K562 (cell line): ENCODE data around the gene TTLL10. TPM values are rescaled to one million over a fixed set of nuclear protein-coding genes. Genes with fewer than 3 reads are reported as not detected.
A peak's percentile ranks its signal among the peaks of the same experiment; 100 is the strongest.

ENCODE experiments used
- ATAC-seq: fragments of 200-7000 bp; cut with Tn5 transposase; 3 replicates; pipeline ENCODE4 v1.9.1; 2020; ENCODE audit warnings: moderate library complexity
- BruUV-seq: library from RNA; stranded (reverse); fragments of 400-500 nt; replicated peaks from 2 replicates; lab custom pipeline; 2021; lab: Mats Ljungman, UMichigan
- CTCF ChIA-PET: fragments of 300-600 bp; formaldehyde crosslinking; extraction: SDS; loops from one replicate; lab custom pipeline; 2021; ENCODE audit warnings: low intra/inter-chr PET ratio; lab: Yijun Ruan, JAX
- POLR2A ChIA-PET: fragments of 300-600, 350-650 bp; sonication (Branson Sonifier 250); formaldehyde crosslinking; extraction: SDS; loops from one replicate; lab custom pipeline; 2021; ENCODE audit warnings: antibody characterized with exemption, inconsistent platforms; lab: Yijun Ruan, JAX
- DNase-seq, 4 experiments: peaks; one replicate each; pipeline versions ENCODE4 v3.0.0 to v3.0.0-alpha.2; 2011 to 2018; ENCODE audit warnings: low spot score in 3 of 4, mixed read lengths in 3 of 4; ENCODE audit errors: extremely low read depth in 1 of 4
- FAIRE-seq: peaks from 2 replicates; lab custom pipeline; 2011; peaks lifted over from hg19 to GRCh38; lab: Jason Lieb, UNC
- H2AFZ ChIP-seq: 2 replicates; pipeline ENCODE4 v1.6.0; 2011; ENCODE audit warnings: low read depth, low read length, control low read depth, inconsistent platforms
- H3K27ac ChIP-seq: fragments of 200-600 bp; 3 replicates; pipeline ENCODE4 v1.8.0; 2011; ENCODE audit warnings: low read depth, mild to moderate bottlenecking, control low read depth, inconsistent platforms, low read length, moderate library complexity, mixed read lengths; ENCODE audit errors: extremely low read depth
- H3K27me3 ChIP-seq, 2 experiments: fragments of 300-600 bp in 1 of 2; 2 replicates in 1 of 2; 3 replicates in 1 of 2; pipeline versions ENCODE4 v1.6.0 to v1.8.0; 2011; ENCODE audit warnings: inconsistent platforms in 2 of 2, low read length in 2 of 2, mild to moderate bottlenecking in 1 of 2, mixed read lengths in 1 of 2, moderate library complexity in 1 of 2; ENCODE audit not compliant: control insufficient read depth in 2 of 2, insufficient read depth in 2 of 2
- H3K36me3 ChIP-seq: fragments of 300-600 bp; 3 replicates; pipeline ENCODE4 v1.8.0; 2011; ENCODE audit warnings: mild to moderate bottlenecking, low read length, inconsistent platforms; ENCODE audit not compliant: control insufficient read depth, insufficient read depth
- H3K4me1 ChIP-seq, 2 experiments: fragments of 200-600 bp in 1 of 2; replicated peaks in 1 of 2; 2 replicates in 1 of 2; 3 replicates in 1 of 2; pipeline versions ENCODE4 v1.5.1 to v1.8.0; 2011; ENCODE audit warnings: inconsistent platforms in 2 of 2, low read length in 2 of 2, mild to moderate bottlenecking in 1 of 2, mixed read lengths in 1 of 2, moderate library complexity in 1 of 2; ENCODE audit not compliant: control insufficient read depth in 2 of 2, insufficient read depth in 2 of 2
- H3K4me2 ChIP-seq: 2 replicates; pipeline ENCODE4 v1.6.1; 2011; ENCODE audit warnings: low read length, control low read depth, inconsistent platforms, mixed read lengths; ENCODE audit not compliant: insufficient read depth
- H3K4me3 ChIP-seq: fragments of 200-600 bp; sonication (generic), shearing (Covaris generic); 2 replicates; pipeline ENCODE4 v1.5.1; 2016; ENCODE audit warnings: control low read depth, inconsistent platforms
- H3K79me2 ChIP-seq: fragments of 200-600 bp; 3 replicates; pipeline ENCODE4 v1.8.0; 2011; ENCODE audit warnings: low read length, inconsistent platforms; ENCODE audit not compliant: control insufficient read depth, insufficient read depth
- H3K9ac ChIP-seq, 2 experiments: 2 replicates each; pipeline versions ENCODE4 v1.6.0 to v1.6.1; 2011; ENCODE audit warnings: low read depth in 2 of 2, low read length in 2 of 2, control low read depth in 1 of 2, inconsistent platforms in 1 of 2, mild to moderate bottlenecking in 1 of 2, mixed read lengths in 1 of 2; ENCODE audit not compliant: insufficient read depth in 1 of 2
- H3K9me1 ChIP-seq: one replicate; pipeline ENCODE4 v1.6.0; 2011; ENCODE audit warnings: inconsistent platforms, mild to moderate bottlenecking, low read length, moderate library complexity; ENCODE audit not compliant: control insufficient read depth, insufficient read depth
- H3K9me3 ChIP-seq: replicated peaks from 2 replicates; pipeline ENCODE4 v1.5.1; 2011; ENCODE audit warnings: low read depth, low read length, inconsistent platforms; ENCODE audit not compliant: control insufficient read depth, insufficient read depth
- H4K20me1 ChIP-seq: replicated peaks from 2 replicates; pipeline ENCODE4 v1.6.1; 2011; ENCODE audit warnings: low read length, inconsistent platforms, mixed read lengths; ENCODE audit not compliant: control insufficient read depth, insufficient read depth
- ASH1L ChIP-seq: fragments of 450-650 bp; IDR thresholded peaks from 2 replicates; pipeline ENCODE4 v1.6.1; 2018; ENCODE audit warnings: borderline replicate concordance, mild to moderate bottlenecking, low read depth; ENCODE audit not compliant: partially characterized antibody
- CAMTA2 ChIP-seq: fragments of 250-450 bp; sonication (Bioruptor Pico); conservative IDR thresholded peaks from 2 replicates; pipeline ENCODE4 v1.5.1; 2022
- CBX8 ChIP-seq: fragments of 200-600 bp; sonication (generic); IDR thresholded peaks from 2 replicates; pipeline ENCODE4 v1.6.1; 2012; ENCODE audit warnings: borderline replicate concordance, mixed run types, low read depth, mild to moderate bottlenecking, moderate library complexity, mixed read lengths, low read length, control low read depth, inconsistent platforms; ENCODE audit not compliant: poor library complexity, severe bottlenecking; ENCODE audit errors: extremely low read depth
- CC2D1A ChIP-seq: fragments of 450-650 bp; IDR thresholded peaks from 2 replicates; pipeline ENCODE4 v1.6.1; 2017; ENCODE audit warnings: mild to moderate bottlenecking
- CHD4 ChIP-seq: fragments of 200-600 bp; sonication (generic); IDR thresholded peaks from 3 replicates; pipeline ENCODE4 v1.6.1; 2012; ENCODE audit warnings: low read depth, mild to moderate bottlenecking, mixed read lengths, low read length, inconsistent platforms; ENCODE audit not compliant: insufficient read depth, insufficient replicate concordance, poor library complexity, severe bottlenecking
- EP400 ChIP-seq: fragments of 450-650 bp; IDR thresholded peaks from 2 replicates; pipeline ENCODE4 v1.6.1; 2017; ENCODE audit warnings: antibody characterized with exemption, mild to moderate bottlenecking, moderate library complexity
- ETV5 ChIP-seq: sonication (generic); formaldehyde crosslinking; IDR thresholded peaks from 2 replicates; pipeline ENCODE4 v1.4.0; 2020; ENCODE audit warnings: low read depth, mild to moderate bottlenecking, missing genetic modification reagents
- HMG20A ChIP-seq: fragments of 450-650 bp; formaldehyde crosslinking; conservative IDR thresholded peaks from 2 replicates; pipeline ENCODE4 v1.4.0; 2020; ENCODE audit warnings: mild to moderate bottlenecking, mixed read lengths
- NFYB ChIP-seq: IDR thresholded peaks from 2 replicates; pipeline ENCODE4 v1.6.1; 2011; ENCODE audit warnings: mild to moderate bottlenecking, moderate library complexity; ENCODE audit not compliant: insufficient read length; ENCODE audit errors: extremely low read depth
- NR3C1 ChIP-seq: sonication (generic); formaldehyde crosslinking; IDR thresholded peaks from 2 replicates; pipeline ENCODE4 v1.8.1; 2022; ENCODE audit warnings: missing genetic modification reagents
- PHB2 ChIP-seq: fragments of 450-650 bp; IDR thresholded peaks from 2 replicates; pipeline ENCODE4 v1.6.1; 2017; ENCODE audit warnings: low read depth
- RFX1 ChIP-seq: fragments of 450-650 bp; IDR thresholded peaks from 2 replicates; pipeline ENCODE4 v1.6.1; 2016; ENCODE audit warnings: mild to moderate bottlenecking, moderate library complexity
- SRSF7 ChIP-seq: fragments of 200-400 bp; formaldehyde crosslinking; optimal IDR thresholded peaks from 2 replicates; pipeline ENCODE3; 2017; ENCODE audit warnings: mild to moderate bottlenecking, low read depth, low read length
- TBP ChIP-seq: optimal IDR thresholded peaks from 2 replicates; pipeline ENCODE3; 2011; ENCODE audit warnings: low read depth, low read length, improper control_type of control experiment
- TEAD2 ChIP-seq: fragments of 450-650 bp; IDR thresholded peaks from 2 replicates; pipeline ENCODE4 v1.6.1; 2016; ENCODE audit warnings: missing genetic modification characterization, control low read depth, missing compliant biosample characterization
- WHSC1 ChIP-seq: IDR thresholded peaks from one replicate; pipeline ENCODE4 v1.6.1; 2012; ENCODE audit warnings: low read length, control low read depth, inconsistent platforms
- ZNF3 ChIP-seq: fragments of 250-450 bp; sonication (Bioruptor Pico); IDR thresholded peaks from 2 replicates; pipeline ENCODE4 v1.5.0; 2021; ENCODE audit warnings: mild to moderate bottlenecking, moderate library complexity
- ZNF316 ChIP-seq: fragments of 450-650 bp; IDR thresholded peaks from 2 replicates; pipeline ENCODE4 v1.6.1; 2016
- ZNF79 ChIP-seq: fragments of 250-450 bp; sonication (Bioruptor Pico); IDR thresholded peaks from 2 replicates; pipeline ENCODE4 v1.4.0; 2020; ENCODE audit warnings: low read depth, mild to moderate bottlenecking, moderate library complexity
- WGBS: fragments of 100-300 bp; shearing (Covaris generic); methylation state at CpG from one replicate; pipeline ENCODE4 v1.1.6; 2016; ENCODE audit warnings: low coverage, mixed read lengths; ENCODE audit not compliant: insufficient coverage; ENCODE audit errors: missing lambda C conversion rate; 5-methylcytosine and 5-hydroxymethylcytosine counted together
- in situ Hi-C: fragments of 300-500 bp; cut with MboI; formaldehyde crosslinking; loops from 4 replicates; pipeline ENCODE4 v1.15.0; 2018; ENCODE audit warnings: inconsistent platforms, mixed read lengths
- intact Hi-C: fragments of 100-400 bp; cut with micrococcal nuclease; formaldehyde crosslinking; loops from 2 replicates; pipeline ENCODE4 v1.14.2; 2022
- polyA plus RNA-seq, 8 experiments: library from polyadenylated mRNA; depleted of rRNA in 4 of 8; stranded (reverse) in 5 of 8; unstranded in 3 of 8; fragments of >200 nt; fragmentation: Nextera tagmentation in 2 of 8; fragmentation: Illumina TruSeq in 1 of 8; extraction: Ambion mirVana in 2 of 8; extraction: Trizol in 1 of 8; gene quantifications; 2 replicates each; pipeline versions ENCODE4 v1.2.1 to v1.2.3, GENCODE V29; 2011 to 2014; ENCODE audit warnings: inconsistent platforms in 1 of 8, missing spikeins in 1 of 8
- total RNA-seq, 7 experiments: library from RNA; depleted of rRNA in 6 of 7; stranded (reverse); fragments of >200 nt in 6 of 7; fragmentation: Illumina TruSeq in 2 of 7; extraction: Trizol in 2 of 7; gene quantifications; 2 replicates each; pipeline versions ENCODE4 v1.2.1 to v1.2.3, GENCODE V29; 2011 to 2021; ENCODE audit warnings: low replicate concordance in 1 of 7
- TF ChIP-seq, protein P1 (sequence below): fragments of 450-650 bp; formaldehyde crosslinking; IDR thresholded peaks from 2 replicates; pipeline ENCODE4 v1.4.0; 2020; ENCODE audit warnings: mild to moderate bottlenecking, moderate library complexity

TTLL10 gene
- total and polyA plus RNA-seq, 9 of the 15 experiments (the other 6 are each of a cell fraction or from before 2014, with no cell fraction given), result not detected

DNA sequence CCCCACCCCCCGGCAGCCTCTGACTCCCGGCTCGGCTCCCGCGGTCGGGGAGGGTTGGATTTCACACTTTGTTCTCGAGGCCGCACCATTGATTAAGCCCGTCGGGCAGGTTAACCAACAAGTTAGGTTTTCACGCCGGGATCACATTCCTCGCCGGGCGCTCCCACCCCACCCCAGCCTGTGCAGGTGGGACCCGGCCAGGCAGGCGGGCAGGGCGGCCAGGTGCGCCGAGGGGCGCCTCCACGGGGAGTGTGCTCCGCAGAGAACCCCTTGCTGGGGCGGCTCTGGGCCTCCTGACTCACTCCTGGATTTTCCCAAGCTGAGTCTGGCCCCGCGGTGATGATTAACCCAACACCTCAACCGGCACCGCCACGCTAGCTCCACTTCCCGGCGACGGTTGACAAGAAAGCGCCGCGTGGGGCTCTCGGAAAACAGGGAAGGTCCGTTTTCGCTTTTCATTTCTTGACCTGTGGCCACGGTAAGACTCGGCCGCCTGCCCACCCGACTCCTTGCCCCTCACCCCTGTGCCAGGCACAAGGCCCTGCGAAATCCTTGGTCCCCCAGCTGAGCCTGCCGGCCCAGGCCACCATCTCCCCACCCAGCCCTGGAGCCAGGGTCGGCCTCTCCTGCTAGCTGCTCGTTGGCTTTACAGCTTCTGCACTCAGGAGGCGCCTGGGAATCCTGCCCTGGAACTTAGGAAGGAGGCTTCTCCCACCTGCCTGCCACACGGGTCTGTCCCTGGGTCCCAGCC is 8.8 kb upstream of the TTLL10 start:
- H3K4me1 ChIP-seq, result peaks cover 0 to 93% of the 10 kb centered on the region in 2 experiments; a peak in 2 of 5 replicates
- no peaks in the 10 kb centered on the region for H3K79me2 ChIP-seq
- no peaks in the 10 kb centered on the region for H3K9me3 ChIP-seq
- no peak for ATAC-seq
- H2AFZ ChIP-seq, result no peak overlapping the region
- H4K20me1 ChIP-seq, result peaks cover 5% of the 10 kb centered on the region; the same call in 1 of the 2 replicates
- H3K4me2 ChIP-seq, result no peak overlapping the region
- H3K27me3 ChIP-seq, result peaks cover 65 to 77% of the 10 kb centered on the region in 2 experiments
- H3K27ac ChIP-seq, result no peak overlapping the region
- no peaks in the 10 kb centered on the region for H3K36me3 ChIP-seq
- no peak for TF ChIP-seq EP400
- TF ChIP-seq WHSC1, result no peak
- TF ChIP-seq, protein P1, sequence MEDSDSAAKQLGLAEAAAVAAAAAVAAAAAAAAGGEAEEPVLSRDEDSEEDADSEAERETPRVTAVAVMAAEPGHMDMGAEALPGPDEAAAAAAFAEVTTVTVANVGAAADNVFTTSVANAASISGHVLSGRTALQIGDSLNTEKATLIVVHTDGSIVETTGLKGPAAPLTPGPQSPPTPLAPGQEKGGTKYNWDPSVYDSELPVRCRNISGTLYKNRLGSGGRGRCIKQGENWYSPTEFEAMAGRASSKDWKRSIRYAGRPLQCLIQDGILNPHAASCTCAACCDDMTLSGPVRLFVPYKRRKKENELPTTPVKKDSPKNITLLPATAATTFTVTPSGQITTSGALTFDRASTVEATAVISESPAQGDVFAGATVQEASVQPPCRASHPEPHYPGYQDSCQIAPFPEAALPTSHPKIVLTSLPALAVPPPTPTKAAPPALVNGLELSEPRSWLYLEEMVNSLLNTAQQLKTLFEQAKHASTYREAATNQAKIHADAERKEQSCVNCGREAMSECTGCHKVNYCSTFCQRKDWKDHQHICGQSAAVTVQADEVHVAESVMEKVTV (CRISPR knock-in tag), result no peak
- no peak for TF ChIP-seq TEAD2 (tag)
- TF ChIP-seq CC2D1A, result no peak
- no peak for TF ChIP-seq NR3C1
- TF ChIP-seq CBX8, result no peak
- no peak for TF ChIP-seq ZNF316
- no peak for TF ChIP-seq HMG20A (CRISPR knock-in tag)
- TF ChIP-seq NFYB, result no peak
- no peak for TF ChIP-seq ZNF79 (CRISPR knock-in tag)
- no peak for TF ChIP-seq TBP
- no peak for TF ChIP-seq PHB2
- TF ChIP-seq ETV5 (CRISPR knock-in tag), result no peak
- TF ChIP-seq ZNF3, result no peak
- TF ChIP-seq CHD4, result no peak
- no peak for TF ChIP-seq ASH1L
- TF ChIP-seq CAMTA2 (CRISPR knock-in tag), result no peak
- TF ChIP-seq RFX1, result no peak
- TF ChIP-seq SRSF7, result no peak
- H3K9me1 ChIP-seq, result no peaks in the 10 kb centered on the region
- CTCF ChIA-PET, result no interaction called here
- peak overlapping the region in 1 of 2 experiments; percentile 4; a peak in 1 of 4 replicates for H3K9ac ChIP-seq
- no peak overlapping the region for H3K4me3 ChIP-seq
- in situ Hi-C loops (no loop called here), intact Hi-C loops (no loop called here)
- no TSS peak for BruUV-seq
- DNase-seq, result no peak
- WGBS, result 37% methylated on average over 47 of the region's 48 CpGs
- POLR2A ChIA-PET, result interaction anchor here (0.7 kb wide), 1 partner anchor 1769 kb away, joined by 4 read pairs; no protein-coding TSS in a partner anchor
- no peak for FAIRE-seq
